HCT116 (cell line): ENCODE results near the gene LDHAL6B. TPM values are rescaled to one million over a fixed set of nuclear protein-coding genes. Genes with fewer than 3 reads are reported as not detected.

ENCODE experiments used
- ATAC-seq: fragments of 200-7000 bp; cut with Tn5 transposase; 2 replicates; pipeline ENCODE4 v1.9.1; 2020; ENCODE audit warnings: mild to moderate bottlenecking, moderate library complexity
- BruUV-seq: library from RNA; stranded (reverse); fragments of 400-500 nt; replicated peaks from 2 replicates; lab custom pipeline; 2021; lab: Mats Ljungman, UMichigan
- CTCF ChIA-PET: fragments of 300-600 bp; sonication (Branson Sonifier 250); formaldehyde crosslinking; loops from one replicate; lab custom pipeline; 2021; ENCODE audit warnings: antibody characterized with exemption; lab: Charles Lee
- POLR2A ChIA-PET: fragments of 300-600, 350-600 bp; sonication (Branson Sonifier 250); formaldehyde crosslinking; loops from one replicate; lab custom pipeline; 2021; ENCODE audit warnings: antibody characterized with exemption; lab: Charles Lee
- RAD21 ChIA-PET, 2 experiments: fragments of 300-600 bp; sonication (Branson Sonifier 250); formaldehyde crosslinking; loops; one replicate each; lab custom pipeline; 2023; ENCODE audit warnings: low total read pairs in 2 of 2; ENCODE audit not compliant: uncharacterized antibody in 2 of 2, unreplicated experiment in 2 of 2, low non-redundant PET in 1 of 2; lab: Charles Lee
- DNase-seq: peaks from one replicate; pipeline ENCODE4 v3.0.0-alpha.2; 2010; ENCODE audit warnings: low read depth, low spot score
- H2AFZ ChIP-seq: fragments of 200-600 bp; shearing (Covaris generic), sonication (generic); 2 replicates; pipeline ENCODE4 v1.6.1; 2017; ENCODE audit warnings: low read depth, mixed run types, mixed read lengths, antibody characterized with exemption, low read length; ENCODE audit not compliant: poor library complexity, severe bottlenecking
- H3K27ac ChIP-seq: 2 replicates; pipeline ENCODE4 v1.5.1; 2012; ENCODE audit warnings: low read depth, low read length
- H3K27me3 ChIP-seq: fragments of 200-600 bp; sonication (generic); 2 replicates; pipeline ENCODE4 v1.6.1; 2016; ENCODE audit warnings: mixed run types, low read length, mixed read lengths; ENCODE audit not compliant: insufficient read depth
- H3K36me3 ChIP-seq, 2 experiments: fragments of 200-500 bp in 1 of 2; fragments of 200-600 bp in 1 of 2; sonication (Bioruptor generic) in 1 of 2; sonication (generic) in 1 of 2; 2 replicates each; pipeline versions ENCODE4 v1.5.1 to v1.6.1; 2014 to 2016; ENCODE audit warnings: low read length in 2 of 2, inconsistent platforms in 1 of 2, mixed read lengths in 1 of 2, mixed run types in 1 of 2; ENCODE audit not compliant: insufficient read depth in 2 of 2, control insufficient read depth in 1 of 2
- H3K4me1 ChIP-seq, 2 experiments: fragments of 200-600 bp in 1 of 2; sonication (generic) in 1 of 2; 2 replicates each; pipeline versions ENCODE4 v1.5.1 to v1.6.1; 2012 to 2017; ENCODE audit warnings: low read length in 2 of 2, inconsistent platforms in 1 of 2, mild to moderate bottlenecking in 1 of 2, mixed read lengths in 1 of 2, mixed run types in 1 of 2, moderate library complexity in 1 of 2; ENCODE audit not compliant: insufficient read depth in 2 of 2, control insufficient read depth in 1 of 2
- H3K4me2 ChIP-seq: fragments of 200-600 bp; sonication (generic); 2 replicates; pipeline ENCODE4 v1.6.1; 2017; ENCODE audit warnings: mixed run types, low read length, mixed read lengths
- H3K4me3 ChIP-seq, 2 experiments: fragments of 200-600 bp in 1 of 2; sonication (generic) in 1 of 2; replicated peaks in 1 of 2; 2 replicates each; pipeline ENCODE4 v1.5.1; 2011 to 2016; ENCODE audit warnings: low read length in 2 of 2, control low read depth in 1 of 2, low read depth in 1 of 2, mild to moderate bottlenecking in 1 of 2, mixed read lengths in 1 of 2, mixed run types in 1 of 2
- H3K79me2 ChIP-seq: fragments of 200-600 bp; sonication (generic); 2 replicates; pipeline ENCODE4 v1.6.1; 2017; ENCODE audit warnings: mild to moderate bottlenecking, mixed run types, low read length, moderate library complexity, mixed read lengths; ENCODE audit not compliant: insufficient read depth
- H3K9ac ChIP-seq: fragments of 200-600 bp; sonication (generic); 2 replicates; pipeline ENCODE4 v1.6.1; 2016; ENCODE audit warnings: low read length, mixed read lengths
- H3K9me2 ChIP-seq: fragments of 200-600 bp; sonication (generic), shearing (Covaris generic); 2 replicates; pipeline ENCODE4 v1.6.1; 2017; ENCODE audit warnings: mixed run types, mild to moderate bottlenecking, moderate library complexity; ENCODE audit not compliant: insufficient read depth
- H3K9me3 ChIP-seq, 2 experiments: fragments of 200-500 bp in 1 of 2; fragments of 200-600 bp in 1 of 2; sonication (Bioruptor generic) in 1 of 2; sonication (generic) in 1 of 2; 2 replicates each; pipeline ENCODE4 v1.6.1; 2014 to 2017; ENCODE audit warnings: low read length in 2 of 2, mixed read lengths in 2 of 2, inconsistent platforms in 1 of 2, low read depth in 1 of 2, mild to moderate bottlenecking in 1 of 2, mixed run types in 1 of 2, moderate library complexity in 1 of 2; ENCODE audit not compliant: control insufficient read depth in 1 of 2, insufficient read depth in 1 of 2
- H4K20me1 ChIP-seq: fragments of 200-600 bp; sonication (generic), shearing (Covaris generic); 2 replicates; pipeline ENCODE4 v1.6.1; 2017; ENCODE audit warnings: mixed run types, mild to moderate bottlenecking, moderate library complexity; ENCODE audit not compliant: insufficient read depth
- CBX3 ChIP-seq: IDR thresholded peaks from 2 replicates; pipeline ENCODE4 v1.6.1; 2012; ENCODE audit warnings: low read depth
- CEBPB ChIP-seq: IDR thresholded peaks from 2 replicates; pipeline ENCODE4 v1.6.1; 2012; ENCODE audit warnings: low read depth
- CTCF ChIP-seq, 3 experiments: fragments of 200-600 bp in 1 of 3; sonication (generic) in 1 of 3; IDR thresholded peaks in 2 of 3; conservative IDR thresholded peaks in 1 of 3; 2 replicates each; pipeline ENCODE4 v1.5.1; 2012 to 2017; ENCODE audit warnings: low read depth in 2 of 3, low read length in 2 of 3, antibody characterized with exemption in 1 of 3, borderline replicate concordance in 1 of 3, control low read depth in 1 of 3, mild to moderate bottlenecking in 1 of 3, mixed read lengths in 1 of 3, mixed run types in 1 of 3, moderate library complexity in 1 of 3; ENCODE audit not compliant: insufficient read depth in 1 of 3
- EGR1 ChIP-seq: IDR thresholded peaks from 2 replicates; pipeline ENCODE4 v1.6.1; 2012; ENCODE audit warnings: low read depth
- ELF1 ChIP-seq: IDR thresholded peaks from 2 replicates; pipeline ENCODE4 v1.6.1; 2012; ENCODE audit warnings: low read depth, borderline replicate concordance
- EZH2 ChIP-seq: fragments of 200-600 bp; sonication (generic); IDR thresholded peaks from 2 replicates; pipeline ENCODE4 v1.6.1; 2017; ENCODE audit warnings: antibody characterized with exemption, mixed run types
- EZH2phosphoT487 ChIP-seq: fragments of 200-600 bp; IDR thresholded peaks from 2 replicates; pipeline ENCODE4 v1.6.1; 2018; ENCODE audit warnings: antibody characterized with exemption, borderline replicate concordance
- FOSL1 ChIP-seq: IDR thresholded peaks from 2 replicates; pipeline ENCODE4 v1.6.1; 2012; ENCODE audit warnings: low read depth
- JUND ChIP-seq: IDR thresholded peaks from 2 replicates; pipeline ENCODE4 v1.6.1; 2012
- MAX ChIP-seq: IDR thresholded peaks from 2 replicates; pipeline ENCODE4 v1.6.1; 2012
- POLR2A ChIP-seq: IDR thresholded peaks from 2 replicates; pipeline ENCODE4 v1.7.0; 2011; ENCODE audit warnings: borderline replicate concordance; ENCODE audit not compliant: insufficient read depth, insufficient read length; ENCODE audit errors: extremely low read depth
- POLR2AphosphoS5 ChIP-seq: IDR thresholded peaks from 2 replicates; pipeline ENCODE4 v1.6.1; 2011; ENCODE audit warnings: mild to moderate bottlenecking, low read depth, low read length, moderate library complexity
- RAD21 ChIP-seq: IDR thresholded peaks from 2 replicates; pipeline ENCODE4 v1.6.1; 2012; ENCODE audit warnings: low read depth, mild to moderate bottlenecking
- REST ChIP-seq: IDR thresholded peaks from 2 replicates; pipeline ENCODE4 v1.6.1; 2012; ENCODE audit warnings: low read depth
- SP1 ChIP-seq: IDR thresholded peaks from 2 replicates; pipeline ENCODE4 v1.6.1; 2012; ENCODE audit warnings: low read depth
- SRF ChIP-seq: IDR thresholded peaks from 2 replicates; pipeline ENCODE4 v1.6.1; 2012; ENCODE audit warnings: low read depth
- TCF7L2 ChIP-seq: IDR thresholded peaks from 2 replicates; pipeline ENCODE4 v1.7.0; 2011; ENCODE audit warnings: borderline replicate concordance, inconsistent platforms; ENCODE audit not compliant: insufficient read depth, insufficient read length; ENCODE audit errors: extremely low read depth
- YY1 ChIP-seq: IDR thresholded peaks from 2 replicates; pipeline ENCODE4 v1.6.1; 2011; ENCODE audit warnings: low read length, low read depth, moderate library complexity, mild to moderate bottlenecking; ENCODE audit not compliant: insufficient replicate concordance; ENCODE audit errors: extremely low read depth
- ZBTB33 ChIP-seq: IDR thresholded peaks from 2 replicates; pipeline ENCODE4 v1.6.1; 2011; ENCODE audit warnings: mild to moderate bottlenecking, low read length, moderate library complexity; ENCODE audit not compliant: insufficient replicate concordance; ENCODE audit errors: extremely low read depth
- ZNF274 ChIP-seq: fragments of 200-500 bp; sonication (Bioruptor generic); IDR thresholded peaks from 2 replicates; pipeline ENCODE4 v1.6.1; 2014; ENCODE audit warnings: mild to moderate bottlenecking, low read depth, low read length, inconsistent platforms
- intact Hi-C: fragments of 100-400 bp; cut with micrococcal nuclease; formaldehyde crosslinking; loops from 2 replicates; pipeline ENCODE4 v1.10.0; 2022
- total RNA-seq: library from RNA; stranded (reverse); gene quantifications from one replicate; pipeline ENCODE4 v1.2.1, GENCODE V29; 2021; ENCODE audit not compliant: unreplicated experiment

The LDHAL6B gene
- total RNA-seq, 1 experiment from 2014 or later = not detected

- peaks cover 7 to 13% of the 10 kb centered on the region in 2 experiments; a peak in 3 of 4 replicates for H3K36me3 ChIP-seq
- ChIA-PET POLR2A (no interaction called here), RAD21 (no interaction called here), CTCF (interaction anchor here (1.7 kb wide), 1 partner anchor 23 kb away, joined by 8 read pairs; no protein-coding TSS in a partner anchor)
- H3K27me3 ChIP-seq = no peaks in the 10 kb centered on the region
- DNase-seq (no peak), ATAC-seq (no peak)
- no peaks in the 10 kb centered on the region for H3K79me2 ChIP-seq
- no peaks in the 10 kb centered on the region for H3K4me1 ChIP-seq
- H2AFZ ChIP-seq = no peak overlapping the region
- no peaks in the 10 kb centered on the region for H3K9me3 ChIP-seq
- no peaks in the 10 kb centered on the region for H4K20me1 ChIP-seq
- BruUV-seq = no TSS peak
- TF ChIP-seq EZH2 = no peak
- TF ChIP-seq YY1 = no peak
- no peak for TF ChIP-seq SP1
- TF ChIP-seq POLR2AphosphoS5 = no peak
- no peak for TF ChIP-seq ZNF274
- TF ChIP-seq ZBTB33 = no peak
- no peak for TF ChIP-seq CBX3
- no peak for TF ChIP-seq CTCF (IDR thresholded peaks at IDR 0.05 in 2 of 3, conservative IDR thresholded peaks at IDR 0.05 in 1 of 3; ENCODE audit: borderline replicate concordance in 1 of 3, insufficient read depth in 1 of 3, low read depth in 2 of 3, low read length in 2 of 3)
- no peak for TF ChIP-seq REST
- no peak for TF ChIP-seq EZH2phosphoT487
- no peak for TF ChIP-seq CEBPB
- TF ChIP-seq ELF1 = no peak
- TF ChIP-seq JUND = no peak
- no peak for TF ChIP-seq POLR2A
- TF ChIP-seq FOSL1 = no peak
- no peak for TF ChIP-seq TCF7L2
- no peak for TF ChIP-seq SRF
- TF ChIP-seq EGR1 = no peak
- TF ChIP-seq MAX = no peak
- no peak for TF ChIP-seq RAD21
- no peak overlapping the region for H3K9ac ChIP-seq
- intact Hi-C loops = no loop called here
- H3K27ac ChIP-seq = no peak overlapping the region
- H3K4me2 ChIP-seq = no peak overlapping the region
- H3K9me2 ChIP-seq = no peaks in the 10 kb centered on the region
- no peak overlapping the region for H3K4me3 ChIP-seq
Observed at GRCh38 chr15:59224474-59224873, 17.8 kb downstream of the LDHAL6B start.
